Pons (tissue), 1 donor: Measurements from ENCODE around the gene TMEM132C.
"Not testable (repeated sequence)": the region's sequence is repeated elsewhere in the genome, so short reads cannot be mapped to it uniquely, and the experiment has no call there.

Experiments used
- DNase-seq: peaks from one replicate; pipeline ENCODE4 v3.0.0-alpha.2; 2016; ENCODE audit warnings: low spot score

The TMEM132C gene

DNA sequence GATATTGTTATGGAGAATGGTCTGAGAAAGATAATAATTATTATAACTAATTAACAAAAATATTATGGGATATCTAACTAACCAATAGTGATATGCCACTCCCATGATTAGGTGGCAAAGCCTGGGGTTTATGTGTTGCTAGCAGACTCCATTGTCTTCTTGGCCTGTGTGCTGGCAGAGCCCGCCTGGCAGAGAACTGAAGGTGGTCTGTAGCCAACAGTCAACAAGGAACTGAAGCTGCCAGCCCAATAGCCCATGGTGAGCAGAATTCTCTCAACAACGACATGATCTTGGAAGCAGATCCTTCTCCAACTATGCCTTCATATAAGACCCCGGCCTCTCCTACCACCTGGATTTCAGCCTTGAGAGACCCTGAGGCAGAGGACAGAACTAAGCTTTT is 298.0 kb downstream of the TMEM132C start:
- no peak for DNase-seq

DNA sequence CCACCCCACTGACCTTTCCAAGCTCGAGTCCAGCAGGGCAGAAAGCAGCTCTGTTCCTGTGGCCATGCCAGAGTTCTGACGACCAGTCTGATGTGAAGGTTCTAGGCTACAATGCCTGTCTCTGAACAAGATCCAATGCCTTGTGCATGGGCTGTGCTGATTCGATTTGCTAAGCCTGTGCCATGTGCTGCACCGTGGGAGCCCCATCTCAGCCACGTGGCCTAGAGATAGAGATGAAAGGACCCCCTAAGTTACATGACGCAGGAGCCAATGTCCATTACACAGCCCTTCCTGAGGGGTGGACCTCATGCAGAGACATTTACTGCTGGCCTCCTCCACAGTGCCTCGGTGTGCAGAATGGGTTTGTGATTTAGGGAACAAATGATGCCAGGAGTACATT is 300.8 kb downstream of the TMEM132C start:
- DNase-seq = no peak

DNA sequence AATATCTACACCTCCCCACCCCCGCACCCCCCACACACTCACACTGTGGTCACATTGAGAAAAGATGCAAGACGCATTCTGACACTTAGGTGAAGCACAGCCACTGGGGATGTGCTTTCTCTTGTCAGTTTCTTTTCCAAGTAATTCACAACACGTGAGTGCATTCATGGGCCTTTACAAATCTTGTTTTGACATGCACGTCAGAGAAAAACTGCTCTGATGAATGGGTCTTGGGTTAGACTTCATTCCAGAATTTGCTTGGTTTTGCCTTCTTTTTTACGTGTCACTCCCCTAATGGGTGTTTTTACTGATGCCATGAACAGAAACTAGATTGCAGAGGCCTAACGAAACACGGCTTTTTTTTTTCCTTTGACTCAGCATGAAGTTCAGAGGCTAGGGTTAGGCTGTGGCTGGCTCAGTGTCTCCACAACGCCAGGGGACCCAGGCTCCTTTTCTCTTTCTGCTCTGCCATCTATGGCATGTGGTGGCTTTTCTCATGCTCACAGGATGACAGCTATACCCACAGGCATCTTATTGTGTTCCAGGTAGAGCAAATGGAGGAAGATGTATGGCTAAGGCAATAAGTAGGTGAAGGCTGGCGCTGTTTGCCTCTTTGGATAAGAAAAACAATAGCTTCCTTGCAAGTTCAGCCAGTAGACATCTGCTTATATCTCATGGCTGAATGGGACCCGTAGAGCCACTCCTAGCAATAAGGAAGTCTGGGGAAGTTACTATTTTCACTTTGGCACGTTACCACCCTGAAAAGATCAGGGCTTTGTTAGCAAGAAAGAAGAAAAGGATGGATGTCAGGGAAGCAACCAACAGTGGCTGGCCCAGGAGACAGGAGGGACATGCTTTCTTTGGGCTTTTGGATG is 303.5 kb downstream of the TMEM132C start:
- DNase-seq = no peak

DNA sequence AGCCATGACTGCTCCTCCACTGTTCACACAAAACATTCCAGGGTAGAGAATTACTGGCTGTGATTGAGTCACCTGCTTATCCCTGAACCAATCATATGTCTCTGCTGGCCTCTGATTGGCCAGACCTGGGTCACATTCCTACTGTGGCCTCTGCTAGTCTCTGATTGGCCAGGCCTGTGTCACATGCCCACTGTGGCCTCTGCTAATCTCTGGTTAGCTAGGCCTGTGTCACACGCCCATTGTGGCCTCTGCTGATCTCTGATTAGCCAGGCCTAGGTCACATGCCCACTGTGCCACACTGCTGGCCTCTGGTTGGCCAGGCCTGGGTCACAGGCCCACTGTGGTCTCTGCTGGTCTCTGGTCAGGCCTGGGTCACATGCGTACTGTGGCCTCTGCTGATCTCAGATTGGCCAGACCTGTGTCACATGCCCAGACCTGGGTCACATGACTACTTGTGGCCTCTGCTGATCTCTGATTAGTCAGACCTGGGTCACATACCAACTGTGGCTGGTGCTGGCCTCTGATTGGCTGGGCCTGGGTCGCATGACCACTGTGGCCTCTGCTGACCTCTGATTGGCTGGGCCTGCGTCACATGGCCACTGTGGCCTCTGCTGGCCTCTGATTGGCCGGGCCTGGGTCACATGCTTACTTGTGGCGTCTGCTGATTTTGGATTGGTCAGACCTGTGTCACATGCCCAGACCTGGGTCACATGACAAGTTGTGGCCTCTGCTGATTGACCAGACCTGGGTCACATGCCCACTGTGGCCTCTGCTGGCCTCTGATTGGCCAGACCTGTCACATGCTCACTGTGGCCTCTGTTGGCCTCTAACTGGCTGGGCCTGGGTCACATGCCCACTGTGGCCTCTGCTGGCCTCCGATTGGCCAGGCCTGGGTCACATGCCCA is 305.2 kb downstream of the TMEM132C start:
- DNase-seq = no peak

DNA sequence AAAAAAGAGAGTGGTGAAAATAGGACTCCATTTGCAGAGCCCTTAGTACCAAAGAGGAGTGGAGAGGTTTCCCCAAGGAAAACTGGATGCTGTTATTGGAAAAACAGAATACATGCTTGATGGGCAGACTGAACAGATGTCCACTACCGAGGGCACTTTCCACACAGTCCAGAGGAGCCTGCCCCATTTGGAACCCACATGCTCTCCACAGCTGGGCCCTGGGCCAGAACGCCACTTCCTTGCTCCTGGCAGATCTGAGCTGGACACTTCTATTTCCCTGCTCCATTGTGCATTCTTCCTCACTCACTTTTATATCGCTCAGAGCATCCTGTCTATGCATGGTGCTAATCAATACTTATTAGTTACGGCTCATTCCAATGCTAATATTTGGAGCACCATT is 306.9 kb downstream of the TMEM132C start:
- no peak for DNase-seq

DNA sequence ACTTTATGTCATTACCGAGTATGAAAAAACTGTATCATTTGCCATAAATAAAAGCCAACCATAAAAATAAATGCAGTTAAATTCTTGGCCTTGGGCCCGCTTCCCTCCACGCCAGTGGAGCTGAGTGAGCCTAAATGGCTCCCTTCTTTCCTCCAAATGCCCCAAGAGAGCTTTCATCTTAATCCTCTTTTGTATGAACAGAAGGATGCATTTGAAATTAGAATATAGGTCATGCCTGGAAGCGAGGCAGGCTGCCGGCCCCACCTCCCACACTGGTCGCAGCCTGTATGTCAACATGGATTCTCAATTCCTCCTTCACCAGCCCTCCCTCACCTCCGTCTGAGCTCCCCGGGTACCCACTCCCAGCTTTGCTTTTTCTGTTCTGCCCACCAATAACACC is 311.1 kb downstream of the TMEM132C start:
- no peak for DNase-seq

DNA sequence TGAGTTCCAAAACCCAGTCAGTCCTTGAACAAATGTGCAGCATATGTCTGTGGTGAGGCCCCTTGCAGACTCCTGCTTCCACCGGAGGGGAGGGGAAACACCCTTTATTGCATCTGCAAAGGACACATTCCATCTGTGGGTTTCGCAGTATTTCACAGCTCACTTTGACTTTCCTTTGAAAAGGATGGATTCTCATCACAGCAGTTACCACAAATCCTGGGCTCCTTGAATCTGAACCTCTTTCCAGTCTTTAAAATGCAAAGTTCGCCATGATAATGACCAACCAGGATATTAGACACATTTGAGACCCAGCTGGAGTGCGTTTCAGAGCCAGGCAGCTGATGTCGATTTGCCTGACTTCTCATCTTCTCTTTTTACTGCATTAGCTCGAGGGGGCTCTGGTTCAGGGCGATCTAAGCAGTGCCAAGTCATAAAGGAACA is 314.4 kb downstream of the TMEM132C start:
- DNase-seq = no peak

DNA sequence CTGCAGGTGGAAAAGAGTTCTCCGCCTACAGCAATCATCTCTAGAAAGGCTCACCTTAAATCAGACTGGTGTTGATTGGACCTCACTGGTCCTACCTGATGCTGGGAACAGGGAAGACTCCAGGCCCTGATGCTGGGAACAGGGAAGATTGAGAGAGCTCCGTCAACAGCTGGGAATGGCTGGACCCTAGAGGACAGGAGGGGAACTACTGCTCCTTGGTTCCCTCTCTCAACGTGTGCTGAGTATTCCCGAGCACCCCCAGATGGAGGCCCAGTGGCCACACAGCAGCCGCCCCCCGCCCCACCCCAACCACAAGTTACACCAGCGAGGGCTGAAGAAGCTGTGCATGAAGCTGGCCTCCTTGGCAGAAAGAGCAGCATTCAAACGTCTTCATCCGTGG is 316.5 kb downstream of the TMEM132C start:
- no peak for DNase-seq

DNA sequence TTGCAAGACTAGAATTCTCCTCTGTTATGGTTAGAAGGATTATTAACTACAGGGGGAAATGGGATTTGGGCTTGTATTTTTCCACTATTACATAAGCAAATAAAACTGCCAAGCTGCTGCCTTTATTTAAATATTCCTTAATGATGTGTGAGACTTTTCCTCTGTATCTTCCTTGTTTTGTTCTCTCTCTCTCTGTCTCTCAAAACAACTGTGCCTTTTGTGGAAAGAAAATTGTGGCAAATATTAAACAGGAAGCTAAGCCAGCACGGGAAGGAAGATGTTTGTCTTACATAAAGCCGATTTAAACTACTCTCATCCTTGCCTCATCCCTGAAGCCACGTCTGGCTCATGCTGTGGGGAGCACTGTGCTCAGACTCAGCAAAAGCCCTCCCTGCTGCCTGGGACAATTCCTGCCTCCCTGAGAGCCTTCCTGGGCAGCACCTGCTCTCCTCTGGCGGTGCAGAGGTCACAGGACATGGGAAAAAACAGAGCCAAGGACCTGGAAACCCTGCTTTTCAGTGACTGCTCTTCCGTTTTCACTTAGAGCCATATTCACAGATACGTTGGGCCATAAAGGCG is 319.6 kb downstream of the TMEM132C start:
- peak; percentile 9 for DNase-seq

DNA sequence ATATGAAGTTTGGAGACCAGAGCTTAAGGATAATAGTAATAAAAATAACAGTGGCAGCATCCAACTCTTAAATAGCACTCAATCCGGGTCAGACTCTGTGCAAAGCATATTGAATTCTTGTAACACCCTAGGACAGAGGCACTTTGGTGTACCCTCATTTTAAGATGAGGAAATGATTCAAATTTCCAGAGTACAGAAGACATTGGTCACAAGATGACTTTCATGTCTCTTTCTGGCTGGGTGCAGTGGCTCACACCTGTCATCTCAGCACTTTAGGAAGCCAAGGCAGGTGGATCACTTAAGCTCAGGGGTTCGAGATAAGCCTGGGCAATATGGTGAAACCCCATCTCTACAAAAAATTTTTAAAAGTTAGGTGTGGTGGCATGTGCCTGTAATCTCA is 320.9 kb downstream of the TMEM132C start:
- no peak for DNase-seq

DNA sequence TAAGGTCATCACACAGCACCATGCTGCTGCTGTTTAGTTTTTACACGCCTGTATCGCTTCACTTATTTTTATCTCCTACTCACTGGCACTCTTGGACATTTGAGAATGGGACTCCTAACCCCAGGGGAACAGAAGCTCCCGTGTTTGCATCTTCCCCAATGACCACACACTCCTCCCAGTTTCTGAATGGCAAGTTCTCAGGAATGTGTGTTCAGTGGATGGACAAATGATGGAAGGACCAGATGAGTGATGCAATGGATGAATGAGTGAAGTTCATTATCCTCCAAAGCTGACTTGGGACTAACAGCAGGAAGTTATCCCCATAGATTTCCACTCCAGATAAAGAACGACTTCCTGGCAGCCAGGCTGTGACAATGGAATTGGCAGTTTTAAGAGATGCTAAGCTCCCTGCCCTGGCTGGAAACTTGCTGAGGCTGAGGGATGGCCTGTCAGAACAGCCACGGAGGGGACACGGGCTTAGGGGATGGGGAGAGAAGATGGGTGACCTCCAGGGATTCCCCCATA is 325.3 kb downstream of the TMEM132C start:
- DNase-seq = no peak

DNA sequence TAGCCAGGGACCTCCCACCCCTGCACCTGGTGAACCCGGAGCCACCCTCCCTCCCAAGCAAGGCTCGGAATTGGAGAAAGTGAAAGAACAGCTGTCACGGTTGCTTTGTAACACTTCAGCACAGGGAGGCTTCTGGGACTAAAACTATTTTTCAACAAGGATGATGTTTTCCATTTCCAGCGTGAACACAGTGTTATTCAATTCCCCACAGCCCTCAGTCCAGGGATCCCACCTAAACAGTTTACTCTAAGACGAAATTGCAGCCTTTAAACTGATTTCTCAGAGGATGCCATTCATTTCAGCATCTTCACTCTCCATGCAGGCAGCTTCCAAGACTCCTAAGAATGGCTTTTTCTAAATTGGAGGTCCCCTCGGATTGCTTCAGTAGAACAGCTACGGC is 327.6 kb downstream of the TMEM132C start:
- DNase-seq = no peak

DNA sequence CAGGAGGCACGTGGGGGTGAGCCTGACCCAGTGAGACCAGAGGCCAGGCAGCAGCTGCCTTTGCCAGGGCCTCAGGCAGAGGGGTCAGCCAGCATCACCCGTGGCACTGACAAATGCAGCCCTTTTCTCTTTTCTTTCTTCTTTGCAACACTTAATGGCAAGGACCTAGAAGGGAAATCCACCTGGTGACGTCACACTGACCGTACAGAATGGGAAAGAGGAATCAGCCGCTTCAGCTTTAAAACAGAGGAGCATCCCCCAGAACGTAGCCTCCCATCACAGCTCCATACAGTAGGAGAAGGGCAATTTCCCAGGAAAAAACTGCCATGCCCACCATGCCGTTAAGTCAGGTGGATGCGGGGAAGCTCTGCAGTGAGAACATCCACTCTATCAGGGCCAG is 328.6 kb downstream of the TMEM132C start:
- DNase-seq = no peak

DNA sequence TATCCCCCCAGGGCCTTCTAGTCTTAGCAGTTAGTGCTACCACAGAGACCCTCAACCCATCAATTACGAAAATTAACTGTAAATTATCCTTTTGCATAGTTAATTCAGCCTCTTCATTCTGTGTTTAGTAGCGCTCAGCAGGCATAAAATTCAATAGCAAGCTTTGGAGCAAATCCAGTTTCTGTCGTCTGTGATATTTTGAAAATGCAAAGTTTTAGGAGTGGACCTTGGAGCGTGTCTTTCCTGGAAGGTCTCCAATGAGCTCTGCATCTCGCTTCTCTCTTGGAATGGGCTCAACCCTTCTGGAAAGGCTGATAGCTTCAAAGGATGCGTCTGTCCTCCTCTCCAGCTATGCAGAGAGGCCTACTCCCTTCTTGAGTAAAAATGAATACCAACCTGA is 333.9 kb downstream of the TMEM132C start:
- DNase-seq = no peak

DNA sequence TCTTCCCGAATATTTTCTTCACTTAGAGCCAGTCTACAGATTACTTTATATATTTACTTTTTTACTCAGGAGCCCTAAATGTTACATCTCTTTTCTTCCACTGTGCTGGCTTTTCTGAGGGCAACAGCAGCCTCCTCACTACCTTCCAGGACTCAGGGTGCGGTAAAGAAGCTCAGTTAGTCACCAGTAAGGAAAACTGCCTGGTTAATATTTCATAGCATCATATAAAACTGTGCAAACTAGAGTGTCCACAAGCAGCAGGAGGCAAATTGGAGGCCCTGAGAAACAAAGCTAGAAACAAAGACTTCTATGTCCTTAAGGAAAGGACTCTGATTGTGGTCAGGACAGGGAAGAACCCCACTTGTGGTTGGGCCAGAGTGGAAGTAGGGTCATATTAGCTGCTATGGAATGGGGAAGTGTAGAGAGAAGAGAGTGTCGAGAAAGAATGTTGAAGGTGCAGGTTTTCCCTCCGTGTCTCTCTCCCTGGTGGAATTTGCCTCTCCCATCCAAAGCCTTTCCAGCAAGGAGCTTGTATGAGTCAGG is 336.7 kb downstream of the TMEM132C start:
- no peak for DNase-seq

DNA sequence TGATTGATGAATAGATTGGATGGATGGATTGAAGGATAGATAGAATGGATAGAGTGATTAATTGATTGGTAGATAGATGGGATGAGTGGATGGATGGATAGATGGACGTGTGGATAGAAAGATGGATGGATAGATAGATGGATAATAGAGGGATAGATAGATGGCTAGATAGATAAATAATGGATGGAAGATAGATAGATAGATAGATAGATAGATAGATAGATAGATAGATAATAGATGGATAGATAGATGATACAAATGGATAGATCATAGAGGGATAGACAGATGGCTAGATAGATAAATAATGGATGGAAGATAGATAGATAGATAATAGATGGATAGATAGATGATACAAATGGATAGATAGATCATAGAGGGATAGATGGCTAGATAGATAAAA is 337.2 kb downstream of the TMEM132C start:
- DNase-seq = not testable (repeated sequence)

DNA sequence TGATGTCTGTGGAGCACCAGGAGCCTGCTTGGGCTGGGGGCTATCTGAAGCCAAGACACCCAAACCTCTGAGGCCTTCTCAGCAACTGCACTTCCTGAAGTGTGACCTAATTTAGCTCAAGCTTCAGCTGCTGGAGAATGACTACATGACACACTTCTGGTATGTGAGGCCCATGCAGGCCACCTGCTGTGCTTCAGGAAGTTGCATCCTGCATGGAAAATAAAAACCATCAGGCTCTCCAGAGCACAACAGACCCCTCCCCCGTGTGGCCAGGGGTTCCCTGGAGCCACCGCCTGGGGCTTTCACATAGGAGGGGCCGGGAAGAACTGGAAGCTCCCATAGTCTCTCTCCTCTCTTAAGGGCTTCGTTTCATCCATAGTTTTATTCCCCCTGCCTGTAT is 339.1 kb downstream of the TMEM132C start:
- DNase-seq = no peak

DNA sequence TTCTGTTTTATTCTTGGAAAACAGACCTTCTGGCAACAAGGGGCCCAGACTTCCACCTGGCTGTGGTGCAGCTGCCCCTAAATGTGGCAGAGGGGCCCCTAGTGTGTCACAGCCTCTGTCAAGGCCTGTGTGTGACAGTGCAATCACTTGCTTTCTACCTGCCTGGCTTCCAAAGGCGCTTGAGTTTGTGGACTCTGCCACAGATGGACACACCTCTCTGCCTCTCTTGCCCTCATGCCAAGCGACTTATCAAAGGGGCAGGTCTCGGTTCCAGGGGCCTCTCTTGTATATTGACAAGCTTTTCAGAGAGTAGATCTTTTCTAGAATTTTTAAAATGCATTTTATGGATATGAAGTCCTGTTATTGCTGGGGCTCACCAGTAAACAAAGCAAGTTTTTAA is 339.6 kb downstream of the TMEM132C start:
- DNase-seq = no peak

DNA sequence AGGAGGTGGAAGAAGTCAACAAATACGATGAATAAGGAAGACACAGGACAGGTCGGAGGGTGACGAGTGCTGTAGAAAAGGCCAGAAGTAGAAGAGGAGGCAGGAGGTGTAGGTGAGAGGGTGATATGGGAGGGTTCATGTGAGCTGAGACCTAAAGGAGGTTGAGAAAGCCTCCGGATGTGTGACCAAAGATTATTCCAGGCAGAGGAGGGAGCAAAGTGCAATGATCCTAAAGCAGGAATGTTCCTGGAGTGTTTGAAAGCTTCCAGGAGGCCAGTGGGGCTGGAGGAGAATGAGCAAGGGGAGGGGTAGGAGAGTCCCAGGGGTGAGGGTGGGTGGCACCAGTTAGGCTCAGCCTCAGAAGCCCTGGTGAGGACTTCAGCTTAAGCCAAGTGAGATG is 340.0 kb downstream of the TMEM132C start:
- no peak for DNase-seq

DNA sequence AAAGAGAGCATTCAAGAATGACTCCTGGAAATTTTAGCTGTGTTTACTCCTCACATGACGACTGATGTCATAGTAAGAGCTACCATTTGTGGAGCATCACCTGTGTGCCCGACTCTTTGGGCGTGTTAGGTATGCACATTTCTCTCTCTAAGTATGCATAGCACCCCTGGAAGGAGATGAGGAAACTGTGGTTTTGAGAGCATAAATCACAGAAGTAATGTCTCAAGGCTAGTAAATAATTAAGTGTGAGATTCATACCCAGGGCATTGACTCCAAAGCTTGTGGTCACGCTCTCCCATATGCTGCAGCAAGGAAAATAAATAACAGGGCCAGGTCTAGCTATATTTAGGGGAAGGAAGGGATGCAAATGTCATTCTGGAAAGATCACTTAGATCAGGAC is 340.7 kb downstream of the TMEM132C start:
- no peak for DNase-seq

DNA sequence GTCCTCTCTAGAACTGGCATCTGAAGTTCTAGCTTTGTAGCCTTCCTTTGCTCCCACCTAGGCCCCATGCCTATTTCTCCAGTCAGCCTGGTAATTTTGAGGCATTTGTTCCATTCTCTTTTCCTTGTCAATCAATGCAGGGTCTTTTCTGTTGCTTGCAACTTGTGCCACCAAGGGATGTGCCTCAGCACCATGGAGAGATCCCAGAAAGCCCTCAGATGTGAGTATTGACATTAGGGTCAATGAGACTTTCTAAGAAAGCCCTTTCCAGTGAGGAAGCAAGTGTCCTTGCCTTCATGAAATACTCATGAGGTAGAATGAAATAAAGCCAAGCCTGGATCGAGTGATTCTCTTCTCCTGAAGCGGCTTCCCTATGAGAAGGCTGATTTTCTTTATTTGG is 342.9 kb downstream of the TMEM132C start:
- no peak for DNase-seq

DNA sequence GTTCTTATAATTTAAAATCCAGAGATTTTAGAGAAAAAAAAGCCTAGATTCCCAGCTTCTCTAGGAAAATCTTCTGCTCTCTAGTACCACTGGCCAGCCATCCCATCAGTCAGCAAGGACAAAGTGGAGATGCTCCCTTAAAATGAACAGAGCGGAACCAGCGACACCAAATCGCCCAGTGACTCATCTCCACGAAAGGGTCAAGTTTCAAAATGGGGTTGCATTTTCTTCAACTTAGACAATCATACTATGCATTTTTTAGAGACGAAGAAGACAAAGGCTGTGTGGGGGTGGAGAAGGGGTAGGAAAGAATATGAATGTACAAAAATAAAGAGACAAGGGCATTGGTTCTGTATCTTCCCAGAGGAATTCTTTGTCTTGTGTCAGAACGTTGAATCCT is 344.8 kb downstream of the TMEM132C start:
- no peak for DNase-seq
